ENCODE results near the gene ZFYVE28. TPM values are rescaled to one million over a fixed set of nuclear protein-coding genes. Genes with fewer than 3 reads are reported as not detected.

Gene ZFYVE28
- total and polyA plus RNA-seq, 7 donors: 1.7 to 7.7 (median 3.4) TPM

- Histone ChIP-seq H3K4me3 (no peak overlapping the region), H3K9me3 (peaks cover 5% of the 10 kb centered on the region), H3K36me3 (ENCODE audit: insufficient read depth in 1 of 2, low read depth in 1 of 2) (no peaks in the 10 kb centered on the region), H3K27me3 (ENCODE audit: insufficient read depth in 3 of 3, low read length in 2 of 3) (no peaks in the 10 kb centered on the region), H3K27ac (no peak overlapping the region), H3K4me1 (peaks cover 13% of the 10 kb centered on the region)
- DNase-seq (peak in 1 of 2 donors; percentile 18), ATAC-seq (no peak)
- 96 to 97% (median 96%) methylated on average over 4 of the region's 4 CpGs for WGBS, 3 donors
- TF ChIP-seq, protein P1, sequence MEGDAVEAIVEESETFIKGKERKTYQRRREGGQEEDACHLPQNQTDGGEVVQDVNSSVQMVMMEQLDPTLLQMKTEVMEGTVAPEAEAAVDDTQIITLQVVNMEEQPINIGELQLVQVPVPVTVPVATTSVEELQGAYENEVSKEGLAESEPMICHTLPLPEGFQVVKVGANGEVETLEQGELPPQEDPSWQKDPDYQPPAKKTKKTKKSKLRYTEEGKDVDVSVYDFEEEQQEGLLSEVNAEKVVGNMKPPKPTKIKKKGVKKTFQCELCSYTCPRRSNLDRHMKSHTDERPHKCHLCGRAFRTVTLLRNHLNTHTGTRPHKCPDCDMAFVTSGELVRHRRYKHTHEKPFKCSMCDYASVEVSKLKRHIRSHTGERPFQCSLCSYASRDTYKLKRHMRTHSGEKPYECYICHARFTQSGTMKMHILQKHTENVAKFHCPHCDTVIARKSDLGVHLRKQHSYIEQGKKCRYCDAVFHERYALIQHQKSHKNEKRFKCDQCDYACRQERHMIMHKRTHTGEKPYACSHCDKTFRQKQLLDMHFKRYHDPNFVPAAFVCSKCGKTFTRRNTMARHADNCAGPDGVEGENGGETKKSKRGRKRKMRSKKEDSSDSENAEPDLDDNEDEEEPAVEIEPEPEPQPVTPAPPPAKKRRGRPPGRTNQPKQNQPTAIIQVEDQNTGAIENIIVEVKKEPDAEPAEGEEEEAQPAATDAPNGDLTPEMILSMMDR (IDR thresholded peaks at IDR 0.05): no peak
- intact Hi-C loops (cut with DNase I): no loop called here
Observed at GRCh38 chr4:2368746-2369437, 49.6 kb downstream of the ZFYVE28 start.

DNA sequence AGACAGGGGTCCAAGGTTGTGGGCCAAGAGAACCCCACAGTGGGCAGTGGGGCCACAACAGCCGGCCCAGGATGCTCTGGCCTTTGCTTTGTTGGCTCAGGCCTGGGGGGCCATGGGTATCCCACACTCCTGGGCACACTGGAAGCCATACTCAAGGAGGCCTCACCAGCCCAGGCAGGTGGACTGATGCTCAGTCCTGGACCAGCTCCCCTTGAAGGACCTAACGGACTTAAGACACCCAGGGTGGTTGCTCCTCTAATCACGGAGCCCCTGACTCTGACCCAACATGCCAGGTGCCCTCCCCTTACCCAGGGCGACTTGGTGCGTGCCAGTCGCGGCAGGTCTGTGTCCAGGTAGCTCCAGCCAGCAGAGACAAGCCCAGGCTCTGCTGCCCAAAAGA lies 50.8 kb downstream of the ZFYVE28 start:
- Histone ChIP-seq H3K36me3 (ENCODE audit: insufficient read depth in 1 of 2, low read depth in 1 of 2) (no peaks in the 10 kb centered on the region), H3K27me3 (ENCODE audit: insufficient read depth in 3 of 3, low read length in 2 of 3) (no peaks in the 10 kb centered on the region), H3K27ac (no peak overlapping the region), H3K4me3 (no peak overlapping the region), H3K4me1 (peaks cover 26% of the 10 kb centered on the region), H3K9me3 (peaks cover 5% of the 10 kb centered on the region)
- WGBS, 3 donors: 83 to 86% (median 83%) methylated on average over 7 of the region's 7 CpGs
- intact Hi-C loops (cut with DNase I): no loop called here
- no peak for ATAC-seq
- DNase-seq: no peak
- TF ChIP-seq, protein P1 (IDR thresholded peaks at IDR 0.05): no peak

GRCh38 chr4:2366252-2367192 lies 51.9 kb downstream of the ZFYVE28 start:
- no peak for DNase-seq
- H3K9me3 ChIP-seq: peaks cover 5% of the 10 kb centered on the region
- WGBS, 3 donors: 35 to 41% (median 39%) methylated on average over 20 of the region's 20 CpGs
- intact Hi-C loops (cut with DNase I): no loop called here
- no peaks in the 10 kb centered on the region for H3K27me3 ChIP-seq (ENCODE audit: insufficient read depth in 3 of 3, low read length in 2 of 3)
- no peak overlapping the region for H3K4me3 ChIP-seq
- TF ChIP-seq, protein P1 (IDR thresholded peaks at IDR 0.05): no peak
- ATAC-seq: no peak
- H3K4me1 ChIP-seq: peaks cover 28% of the 10 kb centered on the region
- H3K27ac ChIP-seq: no peak overlapping the region
- no peaks in the 10 kb centered on the region for H3K36me3 ChIP-seq (ENCODE audit: insufficient read depth in 1 of 2, low read depth in 1 of 2)

- Histone ChIP-seq H3K9me3 (peaks cover 5% of the 10 kb centered on the region), H3K27ac (no peak overlapping the region), H3K4me3 (no peak overlapping the region), H3K4me1 (peaks cover 28% of the 10 kb centered on the region), H3K27me3 (ENCODE audit: insufficient read depth in 3 of 3, low read length in 2 of 3) (no peaks in the 10 kb centered on the region), H3K36me3 (ENCODE audit: insufficient read depth in 1 of 2, low read depth in 1 of 2) (no peaks in the 10 kb centered on the region)
- DNase-seq: no peak
- intact Hi-C loops (cut with DNase I): no loop called here
- TF ChIP-seq, protein P1 (IDR thresholded peaks at IDR 0.05): no peak
- WGBS, 3 donors: 77 to 78% (median 78%) methylated on average over 9 of the region's 9 CpGs
- no peak for ATAC-seq
Observed at GRCh38 chr4:2365913-2366210, 52.6 kb downstream of the ZFYVE28 start.

Data from psoas muscle (tissue), 8 donors.